ENCODE measurements around the gene RAI14. TPM values are rescaled to one million over a fixed set of nuclear protein-coding genes. Genes with fewer than 3 reads are reported as not detected.

RAI14 gene
- total RNA-seq, 1 donor from 2014 or later: 1.2 TPM

DNA sequence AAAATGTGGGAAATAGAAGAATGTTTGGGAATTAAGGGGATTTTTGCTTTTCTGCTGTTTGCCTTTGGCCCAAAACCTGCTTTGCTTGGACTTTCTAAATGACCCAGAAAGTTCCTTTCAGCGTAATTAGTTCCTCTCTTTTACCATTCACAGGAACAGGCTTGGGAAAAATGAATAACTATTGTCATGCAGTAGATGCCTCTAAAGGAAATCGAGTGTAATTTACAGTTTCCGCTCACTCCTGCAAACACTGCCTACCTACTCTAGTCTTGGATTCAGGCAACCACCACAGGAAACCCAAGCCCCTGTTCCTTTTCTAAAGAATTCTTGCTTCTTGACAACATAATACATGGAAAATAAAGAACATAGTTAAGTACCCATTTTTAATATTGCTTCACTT lies 207.8 kb downstream of the RAI14 start:
- no peak overlapping the region for H3K4me3 Mint-ChIP-seq
- no peaks in the 10 kb centered on the region for H3K36me3 Mint-ChIP-seq (ENCODE audit: low read depth)
- H3K27me3 Mint-ChIP-seq (ENCODE audit: insufficient read depth): peaks cover 8% of the 10 kb centered on the region

GRCh38 chr5:34865091-34865490 lies 209.0 kb downstream of the RAI14 start:
- no peak for DNase-seq (ENCODE audit: low spot score)
- Mint-ChIP-seq H3K27me3 (ENCODE audit: insufficient read depth) (peaks cover 7% of the 10 kb centered on the region), H3K4me1 (ENCODE audit: low read depth) (no peaks in the 10 kb centered on the region), H3K27ac (no peak overlapping the region), H3K36me3 (ENCODE audit: low read depth) (no peaks in the 10 kb centered on the region), H3K4me3 (no peak overlapping the region), H3K9me3 (no peaks in the 10 kb centered on the region)
- intact Hi-C loops (cut with micrococcal nuclease): no loop called here

More for the DNA sequence above, 207.8 kb downstream of the RAI14 start:
- H3K9me3 Mint-ChIP-seq: no peaks in the 10 kb centered on the region
- no peak for DNase-seq (ENCODE audit: low spot score)
- no peak overlapping the region for H3K27ac Mint-ChIP-seq
- H3K4me1 Mint-ChIP-seq (ENCODE audit: low read depth): no peaks in the 10 kb centered on the region
- intact Hi-C loops (cut with micrococcal nuclease): no loop called here

- Mint-ChIP-seq H3K4me3 (no peak overlapping the region), H3K4me1 (ENCODE audit: low read depth) (no peaks in the 10 kb centered on the region), H3K9me3 (no peaks in the 10 kb centered on the region), H3K27me3 (ENCODE audit: insufficient read depth) (peaks cover 5% of the 10 kb centered on the region), H3K36me3 (ENCODE audit: low read depth) (no peaks in the 10 kb centered on the region), H3K27ac (no peak overlapping the region)
- intact Hi-C loops (cut with micrococcal nuclease): no loop called here
- no peak for DNase-seq (ENCODE audit: low spot score)
Measured at GRCh38 chr5:34866989-34867471, 210.9 kb downstream of the RAI14 start.

DNA sequence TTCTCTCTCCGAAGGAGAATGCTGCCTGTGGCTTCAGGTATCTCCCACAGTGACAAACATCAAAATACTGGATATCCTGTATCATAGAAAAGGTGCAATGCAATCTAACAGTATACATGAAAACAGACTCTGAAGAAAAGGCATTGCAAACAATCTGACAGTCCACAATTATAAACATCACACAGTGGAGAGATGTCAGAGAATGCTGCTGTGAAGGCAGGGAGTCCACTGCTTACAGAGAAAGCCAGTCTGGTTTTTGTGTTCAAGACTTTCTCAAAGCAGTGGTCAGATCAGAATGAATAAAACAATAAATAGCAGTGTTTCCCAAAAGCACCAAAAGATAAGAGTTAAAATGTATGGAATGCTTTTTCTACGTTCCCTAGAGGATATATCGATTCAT lies 211.5 kb downstream of the RAI14 start:
- no peak overlapping the region for H3K4me3 Mint-ChIP-seq
- H3K27ac Mint-ChIP-seq: no peak overlapping the region
- no peaks in the 10 kb centered on the region for H3K36me3 Mint-ChIP-seq (ENCODE audit: low read depth)
- DNase-seq (ENCODE audit: low spot score): no peak
- no peaks in the 10 kb centered on the region for H3K9me3 Mint-ChIP-seq
- no peaks in the 10 kb centered on the region for H3K4me1 Mint-ChIP-seq (ENCODE audit: low read depth)
- peaks cover 5% of the 10 kb centered on the region for H3K27me3 Mint-ChIP-seq (ENCODE audit: insufficient read depth)
- intact Hi-C loops (cut with micrococcal nuclease): no loop called here

DNA sequence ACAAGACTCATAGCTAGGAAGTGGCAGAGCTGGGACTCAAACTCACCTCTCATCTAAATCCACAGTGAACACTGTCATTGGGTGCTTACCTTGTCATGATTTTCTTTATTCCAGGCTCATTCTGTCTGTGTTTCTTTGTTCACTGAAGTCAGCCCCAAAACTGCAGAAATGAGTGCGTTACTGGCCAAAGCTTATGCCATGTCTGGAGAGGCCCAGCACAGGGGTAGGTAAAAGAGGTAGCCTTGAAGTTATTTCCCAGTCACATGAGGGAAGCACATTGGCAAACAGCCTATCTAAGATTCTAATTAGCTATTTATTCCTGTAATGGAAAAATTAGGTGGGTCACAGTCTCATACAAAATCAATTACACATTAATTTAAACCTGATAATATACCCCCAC lies 212.7 kb downstream of the RAI14 start:
- H3K4me1 Mint-ChIP-seq (ENCODE audit: low read depth): no peaks in the 10 kb centered on the region
- intact Hi-C loops (cut with micrococcal nuclease): no loop called here
- no peaks in the 10 kb centered on the region for H3K27me3 Mint-ChIP-seq (ENCODE audit: insufficient read depth)
- no peak overlapping the region for H3K4me3 Mint-ChIP-seq
- no peak overlapping the region for H3K27ac Mint-ChIP-seq
- no peaks in the 10 kb centered on the region for H3K36me3 Mint-ChIP-seq (ENCODE audit: low read depth)
- H3K9me3 Mint-ChIP-seq: no peaks in the 10 kb centered on the region
- DNase-seq (ENCODE audit: low spot score): no peak

GRCh38 chr5:34869256-34869655 lies 213.1 kb downstream of the RAI14 start:
- intact Hi-C loops (cut with micrococcal nuclease): no loop called here
- H3K4me1 Mint-ChIP-seq (ENCODE audit: low read depth): no peaks in the 10 kb centered on the region
- no peaks in the 10 kb centered on the region for H3K36me3 Mint-ChIP-seq (ENCODE audit: low read depth)
- no peak overlapping the region for H3K27ac Mint-ChIP-seq
- no peak for DNase-seq (ENCODE audit: low spot score)
- no peaks in the 10 kb centered on the region for H3K27me3 Mint-ChIP-seq (ENCODE audit: insufficient read depth)
- no peak overlapping the region for H3K4me3 Mint-ChIP-seq
- H3K9me3 Mint-ChIP-seq: no peaks in the 10 kb centered on the region

- no peaks in the 10 kb centered on the region for H3K27me3 Mint-ChIP-seq (ENCODE audit: insufficient read depth)
- DNase-seq (ENCODE audit: low spot score): no peak
- H3K27ac Mint-ChIP-seq: no peak overlapping the region
- no peaks in the 10 kb centered on the region for H3K9me3 Mint-ChIP-seq
- no peaks in the 10 kb centered on the region for H3K36me3 Mint-ChIP-seq (ENCODE audit: low read depth)
- no peaks in the 10 kb centered on the region for H3K4me1 Mint-ChIP-seq (ENCODE audit: low read depth)
- no peak overlapping the region for H3K4me3 Mint-ChIP-seq
- intact Hi-C loops (cut with micrococcal nuclease): no loop called here
Measured at GRCh38 chr5:34870382-34870781, 214.3 kb downstream of the RAI14 start.

DNA sequence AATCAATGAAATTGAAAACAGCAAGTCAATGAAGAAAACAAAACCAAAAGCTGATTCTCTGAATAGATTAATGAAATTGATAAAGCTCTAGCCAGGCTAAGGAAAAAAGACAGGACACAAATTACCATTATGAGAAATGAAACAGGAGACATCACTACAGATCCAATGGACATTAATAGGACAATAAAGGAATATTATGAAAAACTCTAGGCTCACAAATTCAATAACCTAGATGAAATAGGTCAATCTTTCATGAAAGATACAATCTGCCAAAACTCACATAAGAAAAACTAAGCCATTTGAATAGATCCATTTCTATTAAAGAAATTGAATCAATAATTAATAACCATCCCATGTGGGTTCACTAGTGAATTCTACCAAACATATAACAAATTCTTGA lies 220.1 kb downstream of the RAI14 start:
- H3K4me3 Mint-ChIP-seq: no peak overlapping the region
- peaks cover 6% of the 10 kb centered on the region for H3K9me3 Mint-ChIP-seq
- DNase-seq (ENCODE audit: low spot score): no peak
- H3K36me3 Mint-ChIP-seq (ENCODE audit: low read depth): no peaks in the 10 kb centered on the region
- intact Hi-C loops (cut with micrococcal nuclease): no loop called here
- no peak overlapping the region for H3K27ac Mint-ChIP-seq
- no peaks in the 10 kb centered on the region for H3K4me1 Mint-ChIP-seq (ENCODE audit: low read depth)
- peaks cover 4% of the 10 kb centered on the region for H3K27me3 Mint-ChIP-seq (ENCODE audit: insufficient read depth)

DNA sequence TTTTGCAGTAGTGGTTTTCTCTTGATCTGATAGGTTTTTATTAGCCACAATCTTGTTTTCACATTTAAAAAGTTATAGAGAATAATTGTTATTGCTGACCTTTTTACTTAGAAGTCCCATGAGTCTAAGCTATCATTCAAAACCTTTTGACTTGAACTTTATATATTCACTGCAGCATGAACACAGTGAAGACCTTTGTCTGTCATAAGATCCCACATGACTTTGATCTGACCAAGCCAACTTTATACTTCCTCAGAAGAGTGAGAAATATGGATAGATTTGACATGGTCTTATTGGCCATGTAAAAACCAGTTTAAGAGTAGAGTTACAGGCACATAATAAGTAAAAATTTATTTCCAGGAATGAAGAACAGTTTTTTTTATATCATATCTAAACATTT lies 225.1 kb downstream of the RAI14 start:
- intact Hi-C loops (cut with micrococcal nuclease): no loop called here
- peaks cover 3% of the 10 kb centered on the region for H3K9me3 Mint-ChIP-seq
- no peak overlapping the region for H3K4me3 Mint-ChIP-seq
- no peaks in the 10 kb centered on the region for H3K36me3 Mint-ChIP-seq (ENCODE audit: low read depth)
- peaks cover 12% of the 10 kb centered on the region for H3K27me3 Mint-ChIP-seq (ENCODE audit: insufficient read depth)
- H3K27ac Mint-ChIP-seq: no peak overlapping the region
- no peak for DNase-seq (ENCODE audit: low spot score)
- no peaks in the 10 kb centered on the region for H3K4me1 Mint-ChIP-seq (ENCODE audit: low read depth)

Other genes starting within 250 kb of the RAI14 start
- not detected in 2 replicates for gene TTC23L, start 182.8 kb downstream of the RAI14 start, total RNA-seq

Data from activated T-helper 1 cell treated with anti-CD3 and anti-CD28 coated beads, Interleukin-12 subunit alpha, Interleukin-12 subunit beta, Interleukin-2, Interleukin-4 antibody, amounts not matched to agents 30 ng/mL and 10 ng/mL and 1 ng/mL, durations not matched to agents 14 hours and 24 hours and 36 hours (primary cell).